ENCODE measurements around the gene ANK3.

- TF ChIP-seq CTCF (IDR thresholded peaks at IDR 0.05) (no peak), POLR2A (IDR thresholded peaks at IDR 0.05) (no peak), EP300 (IDR thresholded peaks at IDR 0.05) (no peak), POLR2AphosphoS5 (IDR thresholded peaks at IDR 0.05) (no peak)
Observed at GRCh38 chr10:60212195-60212594, 177.5 kb downstream of the ANK3 start.

Data from sigmoid colon (tissue), 4 donors.